NCI-H187 treated with DMSO at 0.1 percent for 48 hours (cell line): ENCODE data around the gene C4B.
"Not testable (repeated sequence)": the region's sequence is repeated elsewhere in the genome, so short reads cannot be mapped to it uniquely, and the experiment has no call there.

Experiments
- DNase-seq: peaks from one replicate; lab custom pipeline; 2025; lab: John Stamatoyannopoulos, UW

C4B gene

GRCh38 chr6:31981744-31982143, 32.9 kb upstream of the C4B start, which contains the start of gene C4A:
C4A (plus strand) TSS chr6:31982057; CDS start chr6:31982108, 51 bp downstream.
- DNase-seq = not testable (repeated sequence)

- DNase-seq = not testable (repeated sequence)
These were observed 25.2 kb upstream of the C4B start for GRCh38 chr6:31989363-31989762.

GRCh38 chr6:31994421-31994820, 20.2 kb upstream of the C4B start:
- not testable (repeated sequence) for DNase-seq

- DNase-seq = not testable (repeated sequence)
These were observed 18.2 kb upstream of the C4B start for GRCh38 chr6:31996385-31996784.

GRCh38 chr6:32002546-32003268, 11.9 kb upstream of the C4B start:
- DNase-seq = not testable (repeated sequence)

GRCh38 chr6:32003301-32003700, 11.3 kb upstream of the C4B start:
- DNase-seq = not testable (repeated sequence)

GRCh38 chr6:32004393-32004792, 10.2 kb upstream of the C4B start:
- DNase-seq = not testable (repeated sequence)

- not testable (repeated sequence) for DNase-seq
These were observed 9.6 kb upstream of the C4B start for GRCh38 chr6:32004864-32005537.

- not testable (repeated sequence) for DNase-seq
These were observed 9.1 kb upstream of the C4B start for GRCh38 chr6:32005538-32005880.

- not testable (repeated sequence) for DNase-seq
These were observed 8.5 kb upstream of the C4B start for GRCh38 chr6:32005991-32006529.

- DNase-seq = not testable (repeated sequence)
These were observed 7.5 kb upstream of the C4B start for GRCh38 chr6:32007086-32007485.

- not testable (repeated sequence) for DNase-seq
These were observed 6.6 kb upstream of the C4B start for GRCh38 chr6:32008037-32008436.

GRCh38 chr6:32008616-32009015, 6.0 kb upstream of the C4B start:
- not testable (repeated sequence) for DNase-seq

- not testable (repeated sequence) for DNase-seq
These were observed 5.1 kb upstream of the C4B start for GRCh38 chr6:32009537-32009936.

- not testable (repeated sequence) for DNase-seq
These were observed 3.6 kb upstream of the C4B start for GRCh38 chr6:32010856-32011530.

GRCh38 chr6:32012941-32013617, 1.5 kb upstream of the C4B start:
- not testable (repeated sequence) for DNase-seq

GRCh38 chr6:32013738-32014137, 857 bp upstream of the C4B start:
- not testable (repeated sequence) for DNase-seq

GRCh38 chr6:32022100-32022499, 7.5 kb downstream of the C4B start:
- DNase-seq = not testable (repeated sequence)

GRCh38 chr6:32028631-32029030, 14.0 kb downstream of the C4B start:
- not testable (repeated sequence) for DNase-seq

- DNase-seq = not testable (repeated sequence)
These were observed 15.0 kb downstream of the C4B start for GRCh38 chr6:32029553-32029952.

- DNase-seq = not testable (repeated sequence)
These were observed 20.9 kb downstream of the C4B start for GRCh38 chr6:32035283-32036013.
